Measurements from ENCODE around the gene MSH3. TPM values are rescaled to one million over a fixed set of nuclear protein-coding genes. Genes with fewer than 3 reads are reported as not detected.
"Not testable (repeated sequence)": the region's sequence is repeated elsewhere in the genome, so short reads cannot be mapped to it uniquely, and the experiment has no call there.

The MSH3 gene
- total RNA-seq, 1 donor from 2014 or later = 10.0 TPM

- DNase-seq (ENCODE audit: extremely low read depth, low read depth, low spot score) = no peak
Observed at GRCh38 chr5:80747922-80748321, 93.5 kb downstream of the MSH3 start.

GRCh38 chr5:80752427-80752826, 98.0 kb downstream of the MSH3 start:
- DNase-seq (ENCODE audit: extremely low read depth, low read depth, low spot score) = no peak

GRCh38 chr5:80753712-80754111, 99.3 kb downstream of the MSH3 start:
- no peak for DNase-seq (ENCODE audit: extremely low read depth, low read depth, low spot score)

GRCh38 chr5:80754900-80755299, 100.4 kb downstream of the MSH3 start:
- DNase-seq (ENCODE audit: extremely low read depth, low read depth, low spot score) = no peak

GRCh38 chr5:80755626-80756025, 101.2 kb downstream of the MSH3 start:
- no peak for DNase-seq (ENCODE audit: extremely low read depth, low read depth, low spot score)

GRCh38 chr5:80756292-80756691, 101.8 kb downstream of the MSH3 start:
- DNase-seq (ENCODE audit: extremely low read depth, low read depth, low spot score) = no peak

- no peak for DNase-seq (ENCODE audit: extremely low read depth, low read depth, low spot score)
Observed at GRCh38 chr5:80757290-80757689, 102.8 kb downstream of the MSH3 start.

GRCh38 chr5:80759866-80760577, 105.6 kb downstream of the MSH3 start:
- no peak for DNase-seq (ENCODE audit: extremely low read depth, low read depth, low spot score)

GRCh38 chr5:80760680-80761079, 106.2 kb downstream of the MSH3 start:
- no peak for DNase-seq (ENCODE audit: extremely low read depth, low read depth, low spot score)

GRCh38 chr5:80761176-80761575, 106.7 kb downstream of the MSH3 start:
- DNase-seq (ENCODE audit: extremely low read depth, low read depth, low spot score) = no peak

GRCh38 chr5:80761966-80762365, 107.5 kb downstream of the MSH3 start:
- no peak for DNase-seq (ENCODE audit: extremely low read depth, low read depth, low spot score)

GRCh38 chr5:80762573-80762972, 108.1 kb downstream of the MSH3 start:
- DNase-seq (ENCODE audit: extremely low read depth, low read depth, low spot score) = no peak

- no peak for DNase-seq (ENCODE audit: extremely low read depth, low read depth, low spot score)
Observed at GRCh38 chr5:80763211-80763610, 108.8 kb downstream of the MSH3 start.

GRCh38 chr5:80763873-80764647, 109.6 kb downstream of the MSH3 start:
- no peak for DNase-seq (ENCODE audit: extremely low read depth, low read depth, low spot score)

GRCh38 chr5:80764786-80765185, 110.3 kb downstream of the MSH3 start:
- no peak for DNase-seq (ENCODE audit: extremely low read depth, low read depth, low spot score)

- no peak for DNase-seq (ENCODE audit: extremely low read depth, low read depth, low spot score)
Observed at GRCh38 chr5:80777347-80778287, 123.2 kb downstream of the MSH3 start.

GRCh38 chr5:80780024-80780423, 125.6 kb downstream of the MSH3 start:
- no peak for DNase-seq (ENCODE audit: extremely low read depth, low read depth, low spot score)

- no peak for DNase-seq (ENCODE audit: extremely low read depth, low read depth, low spot score)
Observed at GRCh38 chr5:80780761-80781285, 126.4 kb downstream of the MSH3 start.

GRCh38 chr5:80781356-80781755, 126.9 kb downstream of the MSH3 start:
- no peak for DNase-seq (ENCODE audit: extremely low read depth, low read depth, low spot score)

GRCh38 chr5:80782626-80783025, 128.2 kb downstream of the MSH3 start:
- DNase-seq (ENCODE audit: extremely low read depth, low read depth, low spot score) = no peak

GRCh38 chr5:80783751-80784150, 129.3 kb downstream of the MSH3 start:
- DNase-seq (ENCODE audit: extremely low read depth, low read depth, low spot score) = not testable (repeated sequence)
